Gastroesophageal sphincter (tissue), 4 donors: ENCODE results near the gene TFB2M. TPM values are rescaled to one million over a fixed set of nuclear protein-coding genes. Genes with fewer than 3 reads are reported as not detected.

ENCODE experiments used
- ATAC-seq: fragments of 150-250 bp; one replicate; pipeline ENCODE4 v1.9.1; 2016; ENCODE audit warnings: mild to moderate bottlenecking, moderate library complexity
- H3K27ac ChIP-seq, 4 donors: fragments of 200-600 bp; sonication (generic) in 3 of 4; 1 replicate in 3 of 4; 2 replicates in 1 of 4; pipeline ENCODE4 v1.5.1; 2016 to 2019
- H3K27me3 ChIP-seq: fragments of 200-600 bp; sonication (generic); one replicate; pipeline ENCODE4 v1.5.1; 2019
- H3K36me3 ChIP-seq, 2 donors: fragments of 200-600 bp; sonication (generic); one replicate each; pipeline ENCODE4 v1.5.1; 2019; ENCODE audit warnings: control low read depth in 1 of 2
- H3K4me1 ChIP-seq, 3 donors: fragments of 200-600 bp; sonication (generic); 1 replicate in 2 of 3; 2 replicates in 1 of 3; pipeline ENCODE4 v1.5.1; 2016 to 2019; ENCODE audit warnings: control low read depth in 2 of 3
- H3K4me3 ChIP-seq, 2 donors: fragments of 200-600 bp; sonication (generic); one replicate each; pipeline ENCODE4 v1.5.1; 2019; ENCODE audit warnings: mild to moderate bottlenecking in 1 of 2, moderate library complexity in 1 of 2
- H3K9me3 ChIP-seq, 3 donors: fragments of 200-600 bp; sonication (generic); one replicate each; pipeline ENCODE4 v1.5.1; 2017 to 2019; ENCODE audit warnings: control low read depth in 2 of 3
- CTCF ChIP-seq, 4 experiments: fragments of 200-600 bp in 2 of 4; fragments of 450-650 bp in 2 of 4; sonication (generic) in 1 of 4; IDR thresholded peaks; one replicate each; pipeline ENCODE4 v1.5.1; 2017 to 2019; ENCODE audit warnings: antibody characterized with exemption in 4 of 4, mild to moderate bottlenecking in 2 of 4, moderate library complexity in 2 of 4
- EP300 ChIP-seq: sonication (generic); formaldehyde crosslinking; IDR thresholded peaks from one replicate; pipeline ENCODE4 v1.6.1; 2017; ENCODE audit warnings: antibody characterized with exemption, mild to moderate bottlenecking
- POLR2A ChIP-seq, 2 donors: fragments of 450-650 bp; IDR thresholded peaks; one replicate each; pipeline ENCODE4 v1.6.1; 2017; ENCODE audit warnings: antibody characterized with exemption in 2 of 2, mild to moderate bottlenecking in 2 of 2, moderate library complexity in 1 of 2
- POLR2AphosphoS5 ChIP-seq: sonication (generic); formaldehyde crosslinking; IDR thresholded peaks from one replicate; pipeline ENCODE4 v1.6.1; 2017; ENCODE audit warnings: antibody characterized with exemption
- WGBS, 2 donors: methylation state at CpG; one replicate each; pipeline ENCODE4 v1.1.5; 2018; ENCODE audit warnings: low coverage in 1 of 2; 5-methylcytosine and 5-hydroxymethylcytosine counted together
- total RNA-seq, 4 donors: library from RNA; depleted of rRNA; stranded (reverse); fragments of >200 nt; gene quantifications; one replicate each; pipeline ENCODE4 v1.1.0, GENCODE V29; 2016

Gene TFB2M
- total RNA-seq, 4 donors from 2014 or later: 7.4 to 12.8 (median 10.2) TPM

- Histone ChIP-seq H3K9me3 (no peaks in the 10 kb centered on the region), H3K4me1 (no peaks in the 10 kb centered on the region), H3K27ac (no peak overlapping the region), H3K4me3 (no peak overlapping the region), H3K36me3 (peaks cover 0 to 92% of the 10 kb centered on the region in 2 donors), H3K27me3 (no peaks in the 10 kb centered on the region)
- 80 to 100% methylated on average over 1 to 2 of the region's 2 CpGs for WGBS, 2 donors
- TF ChIP-seq EP300 (no peak), POLR2AphosphoS5 (no peak), CTCF (IDR thresholded peaks at IDR 0.05) (no peak), POLR2A (IDR thresholded peaks at IDR 0.05) (no peak)
- no peak for ATAC-seq
Observed at GRCh38 chr1:246558041-246558440, 8.0 kb downstream of the TFB2M start.

GRCh38 chr1:246554201-246554600, 11.9 kb downstream of the TFB2M start:
- no peak for TF ChIP-seq CTCF (IDR thresholded peaks at IDR 0.05)
- no peak for TF ChIP-seq POLR2A (IDR thresholded peaks at IDR 0.05)
- TF ChIP-seq EP300: no peak
- TF ChIP-seq POLR2AphosphoS5: no peak
- Histone ChIP-seq H3K27ac (no peak overlapping the region), H3K27me3 (no peaks in the 10 kb centered on the region), H3K36me3 (peaks cover 0 to 98% of the 10 kb centered on the region in 2 donors), H3K9me3 (no peaks in the 10 kb centered on the region), H3K4me3 (no peak overlapping the region), H3K4me1 (no peaks in the 10 kb centered on the region)
- ATAC-seq: no peak
- WGBS, 2 donors: 95% methylated on average over 6 to 16 of the region's 16 CpGs

- Histone ChIP-seq H3K36me3 (peaks cover 0 to 99% of the 10 kb centered on the region in 2 donors), H3K4me3 (no peak overlapping the region), H3K27me3 (no peaks in the 10 kb centered on the region), H3K9me3 (no peaks in the 10 kb centered on the region), H3K27ac (no peak overlapping the region), H3K4me1 (no peaks in the 10 kb centered on the region)
- ATAC-seq: no peak
- no peak for TF ChIP-seq EP300
- TF ChIP-seq POLR2AphosphoS5: no peak
- TF ChIP-seq POLR2A (IDR thresholded peaks at IDR 0.05): no peak
- no peak for TF ChIP-seq CTCF (IDR thresholded peaks at IDR 0.05)
- WGBS, 2 donors: 85 to 93% methylated on average over 5 to 6 of the region's 6 CpGs
Observed at GRCh38 chr1:246552110-246552509, 14.0 kb downstream of the TFB2M start.

- Histone ChIP-seq H3K27me3 (no peaks in the 10 kb centered on the region), H3K4me3 (no peak overlapping the region), H3K27ac (no peak overlapping the region), H3K9me3 (no peaks in the 10 kb centered on the region), H3K36me3 (peaks cover 0 to 99% of the 10 kb centered on the region in 2 donors), H3K4me1 (no peaks in the 10 kb centered on the region)
- ATAC-seq: no peak
- WGBS, 2 donors: 63% methylated on average over 9 of the region's 11 CpGs; no CpG with 5 or more reads in 1 of the 2 donors
- TF ChIP-seq EP300 (no peak), CTCF (IDR thresholded peaks at IDR 0.05) (no peak), POLR2A (IDR thresholded peaks at IDR 0.05) (no peak), POLR2AphosphoS5 (no peak)
Observed at GRCh38 chr1:246550402-246550801, 15.7 kb downstream of the TFB2M start.

- Histone ChIP-seq H3K36me3 (peaks cover 0 to 99% of the 10 kb centered on the region in 2 donors), H3K27me3 (no peaks in the 10 kb centered on the region), H3K27ac (no peak overlapping the region), H3K4me1 (no peaks in the 10 kb centered on the region), H3K4me3 (no peak overlapping the region), H3K9me3 (no peaks in the 10 kb centered on the region)
- WGBS, 2 donors: 38 to 56% methylated on average over 3 to 4 of the region's 4 CpGs
- TF ChIP-seq POLR2A (IDR thresholded peaks at IDR 0.05): no peak
- no peak for TF ChIP-seq CTCF (IDR thresholded peaks at IDR 0.05)
- TF ChIP-seq POLR2AphosphoS5: no peak
- no peak for TF ChIP-seq EP300
- no peak for ATAC-seq
Observed at GRCh38 chr1:246549665-246550064, 16.4 kb downstream of the TFB2M start.
